Neural cell (in vitro differentiated cells): ENCODE results near the gene TSACC.

ENCODE experiments used
- CTCF ChIP-seq: fragments of 450-650 bp; IDR thresholded peaks from 2 replicates; pipeline ENCODE4 v1.5.1; 2014; ENCODE audit warnings: antibody characterized with exemption, mild to moderate bottlenecking, moderate library complexity; ENCODE audit not compliant: poor library complexity, severe bottlenecking
- EP300 ChIP-seq: fragments of 450-650 bp; conservative IDR thresholded peaks from 2 replicates; pipeline ENCODE4 v1.6.1; 2014; ENCODE audit warnings: antibody characterized with exemption, mild to moderate bottlenecking, moderate library complexity; ENCODE audit not compliant: poor library complexity, severe bottlenecking
- SMC3 ChIP-seq: fragments of 450-650 bp; conservative IDR thresholded peaks from 2 replicates; pipeline ENCODE4 v1.6.1; 2014; ENCODE audit warnings: antibody characterized with exemption, mild to moderate bottlenecking, moderate library complexity; ENCODE audit not compliant: poor library complexity
- TAF1 ChIP-seq: IDR thresholded peaks from 2 replicates; pipeline ENCODE4 v1.6.1; 2012; ENCODE audit warnings: low read depth

DNA sequence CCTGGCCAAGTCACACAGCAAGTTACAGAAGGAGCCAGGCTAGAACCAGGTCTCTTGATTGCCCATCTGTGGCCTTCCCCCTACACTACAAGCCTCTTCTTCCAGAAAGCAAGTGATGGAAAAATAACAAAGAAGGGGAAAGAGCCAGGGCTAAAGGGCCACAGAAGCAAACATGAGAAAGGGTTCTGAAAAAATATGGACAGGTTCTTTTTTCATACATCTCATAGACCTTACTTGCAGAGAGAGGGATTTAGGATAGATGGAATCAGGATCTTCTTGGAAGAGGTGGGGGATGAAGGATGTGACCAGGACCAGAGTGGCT, 33.9 kb downstream of the TSACC start:
- TF ChIP-seq SMC3 (no peak), EP300 (no peak), CTCF (no peak), TAF1 (no peak)
